NCI-H2171 treated with DMSO at 0.1 percent for 48 hours (cell line): ENCODE data around the gene CTNND2.
A peak's percentile ranks its signal among the peaks of the same experiment; 100 is the strongest.

Source experiments
- DNase-seq: peaks from one replicate; lab custom pipeline; 2025; lab: John Stamatoyannopoulos, UW

CTNND2 gene

GRCh38 chr5:11770310-11770709 is 133.9 kb downstream of the CTNND2 start:
- DNase-seq, result no peak

- no peak for DNase-seq
Observed at GRCh38 chr5:11760934-11761603, 143.2 kb downstream of the CTNND2 start.

- DNase-seq, result no peak
Observed at GRCh38 chr5:11758321-11758720, 145.9 kb downstream of the CTNND2 start.

- no peak for DNase-seq
Observed at GRCh38 chr5:11757661-11758060, 146.6 kb downstream of the CTNND2 start.

- no peak for DNase-seq
Observed at GRCh38 chr5:11737010-11737409, 167.2 kb downstream of the CTNND2 start.

GRCh38 chr5:11734369-11734768 is 169.9 kb downstream of the CTNND2 start:
- DNase-seq, result no peak

GRCh38 chr5:11733840-11734192 is 170.4 kb downstream of the CTNND2 start:
- DNase-seq, result no peak

GRCh38 chr5:11733185-11733839 is 170.9 kb downstream of the CTNND2 start:
- no peak for DNase-seq

- peak; percentile 31 for DNase-seq
Observed at GRCh38 chr5:11724940-11725339, 179.3 kb downstream of the CTNND2 start.

GRCh38 chr5:11719888-11720481 is 184.3 kb downstream of the CTNND2 start:
- peak; percentile 74 for DNase-seq

GRCh38 chr5:11715461-11716196 is 188.6 kb downstream of the CTNND2 start:
- no peak for DNase-seq

GRCh38 chr5:11711932-11712331 is 192.3 kb downstream of the CTNND2 start:
- DNase-seq, result no peak

GRCh38 chr5:11709021-11709420 is 195.2 kb downstream of the CTNND2 start:
- no peak for DNase-seq

GRCh38 chr5:11704916-11705315 is 199.3 kb downstream of the CTNND2 start:
- DNase-seq, result no peak

GRCh38 chr5:11700391-11700790 is 203.9 kb downstream of the CTNND2 start:
- DNase-seq, result no peak

- no peak for DNase-seq
Observed at GRCh38 chr5:11692636-11693035, 211.6 kb downstream of the CTNND2 start.

GRCh38 chr5:11687498-11687897 is 216.7 kb downstream of the CTNND2 start:
- DNase-seq, result no peak

GRCh38 chr5:11684607-11685006 is 219.6 kb downstream of the CTNND2 start:
- DNase-seq, result no peak

GRCh38 chr5:11683666-11684065 is 220.6 kb downstream of the CTNND2 start:
- DNase-seq, result no peak

- DNase-seq, result no peak
Observed at GRCh38 chr5:11681796-11682195, 222.4 kb downstream of the CTNND2 start.

GRCh38 chr5:11679676-11680075 is 224.6 kb downstream of the CTNND2 start:
- DNase-seq, result no peak

GRCh38 chr5:11675184-11675583 is 229.1 kb downstream of the CTNND2 start:
- DNase-seq, result no peak
